GM19397 (cell line): ENCODE results near the gene TUBA1A.
"Not testable (repeated sequence)": the region's sequence is repeated elsewhere in the genome, so short reads cannot be mapped to it uniquely, and the experiment has no call there.

Experiments
- ATAC-seq: cut with Tn5 transposase; IDR thresholded peaks from one replicate; pipeline ENCODE4 v1.9.1; 2021; ENCODE audit warnings: mild to moderate bottlenecking, moderate library complexity; ENCODE audit not compliant: unreplicated experiment

TUBA1A gene

GRCh38 chr12:49160399-49160798 lies 28.5 kb downstream of the TUBA1A start:
- ATAC-seq, result no peak

GRCh38 chr12:49154221-49154620 lies 34.7 kb downstream of the TUBA1A start:
- no peak for ATAC-seq

- ATAC-seq, result no peak
These were observed 41.5 kb downstream of the TUBA1A start for GRCh38 chr12:49147384-49147783.

- no peak for ATAC-seq
These were observed 42.5 kb downstream of the TUBA1A start for GRCh38 chr12:49146406-49146805.

- no peak for ATAC-seq
These were observed 44.5 kb downstream of the TUBA1A start for GRCh38 chr12:49144384-49144783.

- no peak for ATAC-seq
These were observed 49.9 kb downstream of the TUBA1A start for GRCh38 chr12:49138999-49139398.

- ATAC-seq, result no peak
These were observed 50.3 kb downstream of the TUBA1A start for GRCh38 chr12:49138587-49138986.

GRCh38 chr12:49137476-49137875 lies 51.4 kb downstream of the TUBA1A start:
- ATAC-seq, result no peak

- not testable (repeated sequence) for ATAC-seq
These were observed 51.9 kb downstream of the TUBA1A start for GRCh38 chr12:49136997-49137396.
